ENCODE results near the gene RAB34.

GRCh38 chr17:28689011-28689410 lies 28.7 kb downstream of the RAB34 start:
- TF ChIP-seq POLR2A (IDR thresholded peaks at IDR 0.05) (no peak), CTCF (IDR thresholded peaks at IDR 0.05) (no peak)

All from thyroid gland (tissue), 4 donors.